Choroid plexus epithelial cell (primary cell): ENCODE data around the gene PTEN.
"Not testable (repeated sequence)": the region's sequence is repeated elsewhere in the genome, so short reads cannot be mapped to it uniquely, and the experiment has no call there.

Experiments
- DNase-seq: peaks from one replicate; pipeline ENCODE4 v3.0.0-alpha.2; 2010; ENCODE audit warnings: low read depth
- H3K4me3 ChIP-seq: 2 replicates; pipeline ENCODE4 v1.5.1; 2011; ENCODE audit warnings: low read depth, mild to moderate bottlenecking, control low read depth, low read length, moderate library complexity
- CTCF ChIP-seq: conservative IDR thresholded peaks from 2 replicates; pipeline ENCODE4 v1.5.1; 2011; ENCODE audit warnings: low read depth, mild to moderate bottlenecking, control low read depth, inconsistent platforms, low read length, moderate library complexity

Gene PTEN

GRCh38 chr10:87873656-87874055, 10.2 kb downstream of the PTEN start:
- TF ChIP-seq CTCF, result no peak
- no peak overlapping the region for H3K4me3 ChIP-seq
- peak; percentile 26 for DNase-seq

- TF ChIP-seq CTCF, result no peak
- H3K4me3 ChIP-seq, result no peak overlapping the region
- DNase-seq, result no peak
Observed at GRCh38 chr10:87875929-87876571, 12.6 kb downstream of the PTEN start.

DNA sequence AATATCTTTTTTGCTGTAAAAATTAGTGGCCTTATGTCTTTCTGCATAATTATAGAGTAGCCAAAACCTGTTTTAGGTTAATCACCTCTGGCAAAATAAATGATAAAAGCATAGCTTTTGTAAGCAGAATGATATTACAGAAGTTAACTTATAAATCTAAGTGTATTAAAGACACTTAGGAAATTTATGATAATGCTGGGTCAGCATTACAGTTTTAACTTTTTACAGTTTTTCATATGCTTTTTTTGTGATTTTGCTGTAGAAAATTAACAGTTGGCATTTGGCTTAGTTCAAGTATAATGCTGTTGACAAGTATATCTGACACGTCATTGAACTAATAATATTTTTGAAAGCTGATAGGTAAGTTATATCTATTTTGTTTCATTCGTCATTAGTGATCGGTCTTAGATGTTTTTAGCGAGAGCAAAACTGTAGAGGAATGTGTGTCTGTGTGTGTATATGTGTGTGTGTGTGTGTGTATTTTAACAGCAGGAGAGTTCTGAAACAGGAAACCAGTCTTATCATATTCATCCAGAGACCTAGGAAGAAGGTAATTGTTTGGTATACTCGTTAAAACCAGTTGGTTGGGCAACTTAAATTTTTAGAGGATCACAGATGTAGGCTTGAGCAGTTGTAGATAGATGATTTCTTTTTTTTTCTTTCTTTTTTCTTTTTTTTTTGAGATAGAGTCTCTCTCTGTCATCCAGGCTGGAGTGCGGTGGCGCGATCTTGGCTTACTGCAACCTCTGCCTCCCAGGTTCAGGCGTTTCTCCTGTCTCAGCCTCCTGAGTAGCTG, 15.4 kb downstream of the PTEN start:
- H3K4me3 ChIP-seq, result no peak overlapping the region
- peak; percentile 89 for DNase-seq
- TF ChIP-seq CTCF, result no peak

DNA sequence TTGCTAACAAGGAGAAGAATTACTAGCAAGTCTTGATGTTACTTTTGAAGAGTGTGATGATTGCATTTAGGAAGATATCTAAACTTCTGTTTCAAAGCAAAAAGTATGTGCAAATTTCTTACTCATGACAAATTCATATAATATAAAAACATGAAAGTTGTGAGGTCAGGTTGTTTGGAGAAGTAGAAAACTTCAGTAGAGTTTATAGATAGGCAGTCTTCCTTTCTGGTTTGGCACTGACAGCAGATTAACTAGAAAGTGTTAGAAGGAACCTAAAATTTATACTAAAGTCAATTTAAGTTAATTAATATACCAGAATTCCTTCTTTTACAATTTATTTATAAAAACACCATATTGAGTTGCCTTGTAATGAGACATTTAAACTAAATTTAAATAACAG, 16.9 kb downstream of the PTEN start:
- no peak for TF ChIP-seq CTCF
- no peak overlapping the region for H3K4me3 ChIP-seq
- DNase-seq, result no peak

DNA sequence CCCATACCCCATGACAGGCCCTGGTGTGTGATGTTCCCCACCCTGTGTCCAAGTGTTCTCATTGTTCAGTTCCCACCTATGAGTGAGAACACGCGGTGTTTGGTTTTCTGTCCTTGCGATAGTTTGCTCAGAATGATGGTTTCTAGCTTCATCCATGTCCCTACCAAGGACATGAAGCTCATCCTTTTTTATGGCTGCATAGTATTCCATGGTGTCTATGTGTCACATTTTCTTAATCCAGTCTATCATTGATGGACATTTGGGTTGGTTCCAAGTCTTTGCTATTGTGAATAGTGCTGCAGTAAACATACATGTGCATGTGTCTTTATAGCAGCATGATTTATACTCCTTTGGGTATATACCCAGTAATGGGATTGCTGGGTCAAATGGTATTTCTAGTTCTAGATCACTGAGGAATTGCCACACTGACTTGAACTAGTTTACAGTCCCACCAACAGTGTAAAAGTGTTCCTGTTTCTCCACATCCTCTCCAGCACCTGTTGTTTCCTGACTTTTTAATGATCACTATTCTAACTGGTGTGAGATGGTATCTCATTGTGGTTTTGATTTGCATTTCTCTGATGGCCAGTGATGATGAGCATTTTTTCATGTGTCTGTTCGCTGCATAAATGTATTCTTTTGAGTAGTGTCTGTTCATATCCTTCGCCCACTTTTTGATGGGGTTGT, 18.1 kb downstream of the PTEN start:
- not testable (repeated sequence) for H3K4me3 ChIP-seq, DNase-seq

DNA sequence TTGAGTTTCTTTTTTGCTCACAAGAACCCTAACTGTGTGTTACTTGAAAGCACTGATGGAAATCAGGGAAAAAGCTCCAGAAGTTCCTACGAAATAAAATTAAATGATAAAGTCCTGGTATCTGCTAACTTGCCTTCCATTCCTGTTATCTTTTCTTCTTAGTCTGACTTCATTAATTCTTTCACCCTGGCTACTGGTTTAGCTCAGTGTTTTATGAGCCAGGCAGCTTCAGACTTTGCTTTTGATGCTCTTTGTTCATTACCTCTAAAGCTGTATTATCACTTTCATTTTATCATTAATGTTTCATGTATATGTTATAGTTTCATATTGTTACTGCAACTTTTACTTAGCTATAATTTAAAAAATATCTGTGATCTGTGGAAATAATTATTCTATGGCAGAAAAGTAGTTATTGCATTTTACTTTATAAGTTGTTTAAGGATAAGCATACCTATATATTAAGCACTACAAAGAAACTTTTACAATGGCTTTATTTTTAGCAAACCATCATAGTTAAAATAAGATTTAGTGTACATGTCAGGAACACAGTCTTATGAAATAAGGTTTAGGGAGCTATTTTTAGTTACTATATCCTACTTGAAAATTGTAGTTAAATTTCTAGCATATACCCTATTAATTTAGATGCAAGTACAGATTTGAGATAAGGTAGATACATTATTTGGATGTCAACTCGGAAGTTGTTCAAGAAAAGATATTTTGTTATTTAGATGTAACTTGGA, 19.3 kb downstream of the PTEN start:
- H3K4me3 ChIP-seq, result no peak overlapping the region
- no peak for TF ChIP-seq CTCF
- DNase-seq, result no peak

GRCh38 chr10:87886635-87887034, 23.2 kb downstream of the PTEN start:
- no peak overlapping the region for H3K4me3 ChIP-seq
- DNase-seq, result no peak
- no peak for TF ChIP-seq CTCF
